GM12878 (cell line): ENCODE results near the gene EIF4E. TPM values are rescaled to one million over a fixed set of nuclear protein-coding genes. Genes with fewer than 3 reads are reported as not detected.

Experiments used
- BRCA1 ChIP-seq: IDR thresholded peaks from 2 replicates; pipeline ENCODE4 v1.6.1; 2011; ENCODE audit warnings: low read depth, low read length, improper control_type of control experiment
- CBX5 ChIP-seq: sonication (generic); IDR thresholded peaks from 2 replicates; pipeline ENCODE4 v1.6.1; 2016; ENCODE audit warnings: low read depth, moderate library complexity, mild to moderate bottlenecking, inconsistent platforms
- CEBPZ ChIP-seq: fragments of 150-350 bp; IDR thresholded peaks from 2 replicates; pipeline ENCODE4 v1.6.1; 2016; ENCODE audit warnings: low read depth, low read length
- DPF2 ChIP-seq: fragments of 450-650 bp; IDR thresholded peaks from 2 replicates; pipeline ENCODE4 v1.6.1; 2017; ENCODE audit warnings: mild to moderate bottlenecking
- ESRRA ChIP-seq: IDR thresholded peaks from 2 replicates; pipeline ENCODE4 v1.6.1; 2012; ENCODE audit warnings: mild to moderate bottlenecking, low read length, improper control_type of control experiment
- FOXK2 ChIP-seq: fragments of 450-650 bp; IDR thresholded peaks from 2 replicates; pipeline ENCODE4 v1.6.1; 2017; ENCODE audit warnings: mild to moderate bottlenecking, moderate library complexity
- GABPA ChIP-seq: IDR thresholded peaks from 2 replicates; pipeline ENCODE4 v1.6.1; 2014; ENCODE audit warnings: antibody characterized with exemption, low read depth, mild to moderate bottlenecking, inconsistent platforms
- MAX ChIP-seq: IDR thresholded peaks from 2 replicates; pipeline ENCODE4 v1.6.1; 2012; ENCODE audit warnings: low read depth, low read length, improper control_type of control experiment
- MXI1 ChIP-seq: fragments of 150-350 bp; IDR thresholded peaks from 2 replicates; pipeline ENCODE4 v1.6.1; 2011; ENCODE audit warnings: low read depth, mild to moderate bottlenecking, inconsistent platforms, low read length, improper control_type of control experiment
- PAX5 ChIP-seq: IDR thresholded peaks from 2 replicates; pipeline ENCODE4 v1.6.1; 2011; ENCODE audit warnings: low read depth, low read length, borderline replicate concordance
- PRDM15 ChIP-seq: fragments of 450-650 bp; formaldehyde crosslinking; IDR thresholded peaks from 2 replicates; pipeline ENCODE4 v1.4.0; 2020; ENCODE audit warnings: mild to moderate bottlenecking, moderate library complexity
- RAD51 ChIP-seq: fragments of 450-650 bp; IDR thresholded peaks from 2 replicates; pipeline ENCODE4 v1.6.1; 2016; ENCODE audit warnings: moderate library complexity, mild to moderate bottlenecking, inconsistent platforms
- RCOR1 ChIP-seq: conservative IDR thresholded peaks from 2 replicates; pipeline ENCODE4 v1.6.1; 2012; ENCODE audit warnings: low read depth, low read length, improper control_type of control experiment
- REST ChIP-seq: IDR thresholded peaks from 2 replicates; pipeline ENCODE4 v1.6.1; 2012; ENCODE audit warnings: mild to moderate bottlenecking, low read depth, low read length
- SPI1 ChIP-seq: IDR thresholded peaks from 2 replicates; pipeline ENCODE4 v1.6.1; 2011; ENCODE audit warnings: low read depth, mild to moderate bottlenecking, low read length, moderate library complexity, borderline replicate concordance; ENCODE audit not compliant: insufficient read depth
- TCF12 ChIP-seq: IDR thresholded peaks from 2 replicates; pipeline ENCODE4 v1.6.1; 2011; ENCODE audit warnings: low read depth, mild to moderate bottlenecking, low read length
- WRNIP1 ChIP-seq: IDR thresholded peaks from 2 replicates; pipeline ENCODE4 v1.6.1; 2011; ENCODE audit warnings: low read depth, low read length, improper control_type of control experiment, borderline replicate concordance
- polyA plus RNA-seq, 11 experiments: library from polyadenylated mRNA; depleted of rRNA in 4 of 11; unstranded in 6 of 11; stranded (reverse) in 5 of 11; fragments of >200 nt; fragmentation: Nextera tagmentation in 4 of 11; fragmentation: Illumina TruSeq in 1 of 11; extraction: Ambion mirVana in 4 of 11; extraction: Trizol in 1 of 11; gene quantifications; 1 replicate in 1 of 11; 2 replicates in 10 of 11; pipeline versions ENCODE4 v1.2.1 to v1.2.3, GENCODE V29; 2011 to 2016; ENCODE audit warnings: inconsistent platforms in 2 of 11, missing spikeins in 2 of 11, low read depth in 1 of 11
- total RNA-seq, 4 experiments: library from RNA; depleted of rRNA in 3 of 4; stranded (reverse); fragments of >200 nt in 3 of 4; fragmentation: Illumina TruSeq in 1 of 4; extraction: Trizol in 1 of 4; gene quantifications; 2 replicates each; pipeline versions ENCODE4 v1.2.1 to v1.2.3, GENCODE V29; 2013 to 2021
- TF ChIP-seq, protein P1 (sequence below): fragments of 450-650 bp; IDR thresholded peaks from 2 replicates; pipeline ENCODE4 v1.6.1; 2017; ENCODE audit warnings: low read depth, mild to moderate bottlenecking, moderate library complexity

Gene EIF4E
- total and polyA plus RNA-seq, 10 of the 15 experiments (the other 5 are each of a cell fraction or from before 2014, with no cell fraction given): 104 to 372 (median 163) TPM

- no peak for TF ChIP-seq REST
- TF ChIP-seq ESRRA: no peak
- no peak for TF ChIP-seq RAD51
- no peak for TF ChIP-seq PRDM15 (CRISPR knock-in tag)
- TF ChIP-seq, protein P1, sequence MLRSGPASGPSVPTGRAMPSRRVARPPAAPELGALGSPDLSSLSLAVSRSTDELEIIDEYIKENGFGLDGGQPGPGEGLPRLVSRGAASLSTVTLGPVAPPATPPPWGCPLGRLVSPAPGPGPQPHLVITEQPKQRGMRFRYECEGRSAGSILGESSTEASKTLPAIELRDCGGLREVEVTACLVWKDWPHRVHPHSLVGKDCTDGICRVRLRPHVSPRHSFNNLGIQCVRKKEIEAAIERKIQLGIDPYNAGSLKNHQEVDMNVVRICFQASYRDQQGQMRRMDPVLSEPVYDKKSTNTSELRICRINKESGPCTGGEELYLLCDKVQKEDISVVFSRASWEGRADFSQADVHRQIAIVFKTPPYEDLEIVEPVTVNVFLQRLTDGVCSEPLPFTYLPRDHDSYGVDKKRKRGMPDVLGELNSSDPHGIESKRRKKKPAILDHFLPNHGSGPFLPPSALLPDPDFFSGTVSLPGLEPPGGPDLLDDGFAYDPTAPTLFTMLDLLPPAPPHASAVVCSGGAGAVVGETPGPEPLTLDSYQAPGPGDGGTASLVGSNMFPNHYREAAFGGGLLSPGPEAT: no peak
- TF ChIP-seq PAX5: no peak
- no peak for TF ChIP-seq CEBPZ
- peak; percentile 96 for TF ChIP-seq MXI1
- TF ChIP-seq RCOR1: no peak
- no peak for TF ChIP-seq GABPA
- TF ChIP-seq SPI1: 0 out of 2 replicates have a peak, but pooled peaks have one; percentile 7
- TF ChIP-seq CBX5: no peak
- TF ChIP-seq FOXK2: no peak
- TF ChIP-seq DPF2: no peak
- no peak for TF ChIP-seq TCF12
- peak; percentile 83 for TF ChIP-seq MAX
- TF ChIP-seq WRNIP1: no peak
- TF ChIP-seq BRCA1: no peak
Observed at GRCh38 chr4:98928131-98928504, 815 bp downstream of the EIF4E start (continued).
